Measurements from ENCODE around the gene ALKBH5. TPM values are rescaled to one million over a fixed set of nuclear protein-coding genes. Genes with fewer than 3 reads are reported as not detected.
"Not testable (repeated sequence)": the region's sequence is repeated elsewhere in the genome, so short reads cannot be mapped to it uniquely, and the experiment has no call there.

Gene ALKBH5
- total RNA-seq, 6 experiments from 2014 or later = 57.5 to 71.8 (median 66.1) TPM

GRCh38 chr17:18205861-18206260, 22.2 kb downstream of the ALKBH5 start:
- Histone ChIP-seq H3K9me3 (no peaks in the 10 kb centered on the region), H3K4me1 (peaks cover 0 to 18% (median 6%) of the 10 kb centered on the region in 4 donors), H3K4me3 (no peak overlapping the region), H3K27me3 (no peaks in the 10 kb centered on the region), H3K36me3 (peaks cover 0 to 47% (median 16%) of the 10 kb centered on the region in 4 donors), H3K27ac (no peak overlapping the region)
- DNase-seq (no peak), ATAC-seq (no peak)
- intact Hi-C loops (cut with DNase I) = no loop called here
- WGBS (ENCODE audit: insufficient coverage, low coverage, low lambda C conversion rate, missing lambda C conversion rate) = 90% methylated on average over 2 of the region's 2 CpGs
- TF ChIP-seq CTCF (IDR thresholded peaks at IDR 0.05) (no peak), POLR2A (IDR thresholded peaks at IDR 0.05) (no peak)

- Histone ChIP-seq H3K27ac (no peak overlapping the region), H3K27me3 (no peaks in the 10 kb centered on the region), H3K36me3 (peaks cover 0 to 47% (median 16%) of the 10 kb centered on the region in 4 donors), H3K4me1 (peaks cover 0 to 18% (median 6%) of the 10 kb centered on the region in 4 donors), H3K9me3 (no peaks in the 10 kb centered on the region), H3K4me3 (no peak overlapping the region)
- intact Hi-C loops (cut with DNase I) = no loop called here
- no peak for TF ChIP-seq CTCF (IDR thresholded peaks at IDR 0.05)
- no peak for TF ChIP-seq POLR2A (IDR thresholded peaks at IDR 0.05)
- no peak for ATAC-seq
- no peak for DNase-seq
Observed at GRCh38 chr17:18206962-18207361, 23.3 kb downstream of the ALKBH5 start.

- intact Hi-C loops (cut with DNase I) = no loop called here
Observed at GRCh38 chr17:18208092-18208491, 24.5 kb downstream of the ALKBH5 start.

GRCh38 chr17:18213666-18214270, 30.1 kb downstream of the ALKBH5 start:
- Histone ChIP-seq H3K27ac (no peak overlapping the region), H3K4me3 (no peak overlapping the region), H3K4me1 (no peaks in the 10 kb centered on the region), H3K36me3 (peaks cover 0 to 14% (median 9%) of the 10 kb centered on the region in 4 donors), H3K9me3 (no peaks in the 10 kb centered on the region), H3K27me3 (no peaks in the 10 kb centered on the region)
- intact Hi-C loops (cut with DNase I) = no loop called here
- no peak for DNase-seq
- 80% methylated on average over 6 of the region's 7 CpGs for WGBS (ENCODE audit: insufficient coverage, low coverage, low lambda C conversion rate, missing lambda C conversion rate)
- no peak for ATAC-seq
- TF ChIP-seq CTCF (IDR thresholded peaks at IDR 0.05) (no peak), POLR2A (IDR thresholded peaks at IDR 0.05) (no peak)

More at GRCh38 chr17:18208092-18208491, 24.5 kb downstream of the ALKBH5 start:
- Histone ChIP-seq H3K4me1 (peaks cover 0 to 7% (median 3%) of the 10 kb centered on the region in 4 donors), H3K27ac (no peak overlapping the region), H3K9me3 (no peaks in the 10 kb centered on the region), H3K27me3 (no peaks in the 10 kb centered on the region), H3K36me3 (peaks cover 0 to 47% (median 16%) of the 10 kb centered on the region in 4 donors), H3K4me3 (no peak overlapping the region)
- DNase-seq = no peak
- ATAC-seq = no peak
- 57% methylated on average over 1 of the region's 19 CpGs for WGBS (ENCODE audit: insufficient coverage, low coverage, low lambda C conversion rate, missing lambda C conversion rate)
- TF ChIP-seq POLR2A (IDR thresholded peaks at IDR 0.05) = no peak
- TF ChIP-seq CTCF (IDR thresholded peaks at IDR 0.05) = no peak

GRCh38 chr17:18216906-18217305, 33.3 kb downstream of the ALKBH5 start:
- ATAC-seq; H3K4me3 ChIP-seq; H3K36me3 ChIP-seq; DNase-seq; H3K4me1 ChIP-seq; H3K27me3 ChIP-seq; H3K9me3 ChIP-seq; intact Hi-C loops (cut with DNase I); H3K27ac ChIP-seq: not testable (repeated sequence)
- WGBS (ENCODE audit: insufficient coverage, low coverage, low lambda C conversion rate, missing lambda C conversion rate) = 73% methylated on average over 10 of the region's 11 CpGs
